SKM-1 (cell line): Measurements from ENCODE around the gene DIAPH3.

ENCODE experiments used
- DNase-seq: peaks from one replicate; lab custom pipeline; 2025; ENCODE audit not compliant: unreplicated experiment; lab: John Stamatoyannopoulos, UW

DIAPH3 gene

GRCh38 chr13:59681636-59682311 lies 482.0 kb downstream of the DIAPH3 start:
- DNase-seq, result no peak

- no peak for DNase-seq
Measured at GRCh38 chr13:59680429-59681024, 483.2 kb downstream of the DIAPH3 start.

GRCh38 chr13:59679254-59679653 lies 484.5 kb downstream of the DIAPH3 start:
- DNase-seq, result no peak

- peak; percentile 39 for DNase-seq
Measured at GRCh38 chr13:59677966-59678814, 485.5 kb downstream of the DIAPH3 start.

- no peak for DNase-seq
Measured at GRCh38 chr13:59677430-59677829, 486.3 kb downstream of the DIAPH3 start.

- DNase-seq, result no peak
Measured at GRCh38 chr13:59674616-59675015, 489.1 kb downstream of the DIAPH3 start.

GRCh38 chr13:59673286-59673685 lies 490.4 kb downstream of the DIAPH3 start:
- no peak for DNase-seq

- DNase-seq, result no peak
Measured at GRCh38 chr13:59672445-59672844, 491.3 kb downstream of the DIAPH3 start.

GRCh38 chr13:59671881-59672280 lies 491.8 kb downstream of the DIAPH3 start:
- DNase-seq, result no peak

- DNase-seq, result no peak
Measured at GRCh38 chr13:59666504-59666903, 497.2 kb downstream of the DIAPH3 start.

- DNase-seq, result no peak
Measured at GRCh38 chr13:59665732-59666131, 498.0 kb downstream of the DIAPH3 start.

GRCh38 chr13:59665184-59665583 lies 498.5 kb downstream of the DIAPH3 start:
- DNase-seq, result no peak

GRCh38 chr13:59664586-59664985 lies 499.1 kb downstream of the DIAPH3 start:
- no peak for DNase-seq

- no peak for DNase-seq
Measured at GRCh38 chr13:59663707-59664106, 500.0 kb downstream of the DIAPH3 start.

- no peak for DNase-seq
Measured at GRCh38 chr13:59660582-59660981, 503.1 kb downstream of the DIAPH3 start.

- DNase-seq, result no peak
Measured at GRCh38 chr13:59659981-59660380, 503.7 kb downstream of the DIAPH3 start.

- no peak for DNase-seq
Measured at GRCh38 chr13:59658738-59659330, 504.9 kb downstream of the DIAPH3 start.

- DNase-seq, result no peak
Measured at GRCh38 chr13:59658027-59658737, 505.5 kb downstream of the DIAPH3 start.

- no peak for DNase-seq
Measured at GRCh38 chr13:59653916-59654315, 509.8 kb downstream of the DIAPH3 start.

GRCh38 chr13:59651479-59651878 lies 512.2 kb downstream of the DIAPH3 start:
- DNase-seq, result no peak
